AML-193 (cell line): ENCODE data around the gene PRPF6.

Source experiments
- DNase-seq, 2 experiments: peaks; one replicate each; lab custom pipeline; 2025; lab: John Stamatoyannopoulos, UW

PRPF6 gene

DNA sequence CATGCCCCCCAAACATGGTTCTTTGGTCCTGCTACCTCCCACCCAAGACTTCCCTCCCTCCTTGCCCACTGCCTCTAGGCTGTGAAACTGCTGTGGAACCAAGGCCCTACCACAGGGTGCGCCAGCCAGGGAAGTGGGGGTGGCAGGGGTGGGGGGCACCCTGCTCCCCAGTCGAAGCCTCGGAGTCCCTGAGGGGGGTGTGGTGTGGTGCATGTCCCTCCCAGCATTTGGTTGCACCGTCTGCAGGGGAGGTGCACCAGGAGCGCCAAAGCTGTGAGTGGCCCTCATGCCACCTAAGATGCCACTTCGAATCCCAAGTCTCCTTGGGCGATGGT, 96.6 kb downstream of the PRPF6 start:
- DNase-seq: no peak

DNA sequence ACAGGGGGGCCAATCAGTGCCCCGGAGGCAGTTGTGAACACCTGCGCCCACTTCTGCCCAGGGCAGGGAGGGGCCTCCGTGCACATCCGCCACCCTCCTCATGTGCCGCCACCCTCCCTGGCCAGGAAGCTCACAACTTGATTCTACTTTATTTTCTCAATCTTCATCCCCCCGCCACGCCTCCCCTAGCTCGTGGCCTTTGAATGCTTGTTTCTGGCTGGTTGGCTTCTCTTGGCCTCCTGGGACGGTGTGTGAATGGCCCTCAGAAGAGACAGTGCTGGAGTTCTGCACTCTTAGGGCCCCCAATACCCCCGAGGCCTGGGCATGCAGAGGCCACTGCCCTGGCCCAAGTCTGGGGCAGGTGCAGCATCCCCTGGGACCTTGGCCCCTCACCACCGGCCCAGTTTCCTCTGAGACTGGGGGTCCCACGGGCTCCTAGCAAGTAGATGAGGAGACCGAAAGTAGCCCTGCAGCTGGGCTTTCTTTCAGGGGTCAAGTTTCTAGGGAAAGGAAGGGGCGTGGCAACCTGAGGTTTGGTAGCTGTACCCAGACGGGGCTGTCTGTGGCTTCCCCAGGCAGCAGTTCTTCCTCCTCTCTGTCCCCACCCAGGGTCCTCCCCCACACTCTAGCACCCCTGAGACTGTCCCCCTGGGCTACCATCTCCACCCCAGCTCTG, 97.1 kb downstream of the PRPF6 start:
- DNase-seq: peak; percentile 62 to 64

DNA sequence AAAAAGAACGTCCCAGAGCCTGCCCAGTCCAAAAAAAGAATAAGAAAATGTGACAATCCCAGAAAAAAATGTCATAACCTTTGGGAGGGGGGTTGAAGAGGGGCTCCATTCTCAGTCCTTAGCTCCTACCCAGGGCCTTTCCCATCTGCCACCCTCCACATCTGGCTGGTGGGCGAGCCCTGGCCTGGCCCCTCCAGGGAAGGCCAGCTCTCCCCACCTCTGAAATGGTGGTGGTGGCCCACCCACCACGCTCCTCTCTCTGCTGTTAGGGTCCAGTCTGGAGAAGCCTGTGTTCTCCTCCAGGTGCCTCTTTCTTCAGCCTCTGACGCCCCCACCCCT, 98.0 kb downstream of the PRPF6 start:
- DNase-seq: no peak

DNA sequence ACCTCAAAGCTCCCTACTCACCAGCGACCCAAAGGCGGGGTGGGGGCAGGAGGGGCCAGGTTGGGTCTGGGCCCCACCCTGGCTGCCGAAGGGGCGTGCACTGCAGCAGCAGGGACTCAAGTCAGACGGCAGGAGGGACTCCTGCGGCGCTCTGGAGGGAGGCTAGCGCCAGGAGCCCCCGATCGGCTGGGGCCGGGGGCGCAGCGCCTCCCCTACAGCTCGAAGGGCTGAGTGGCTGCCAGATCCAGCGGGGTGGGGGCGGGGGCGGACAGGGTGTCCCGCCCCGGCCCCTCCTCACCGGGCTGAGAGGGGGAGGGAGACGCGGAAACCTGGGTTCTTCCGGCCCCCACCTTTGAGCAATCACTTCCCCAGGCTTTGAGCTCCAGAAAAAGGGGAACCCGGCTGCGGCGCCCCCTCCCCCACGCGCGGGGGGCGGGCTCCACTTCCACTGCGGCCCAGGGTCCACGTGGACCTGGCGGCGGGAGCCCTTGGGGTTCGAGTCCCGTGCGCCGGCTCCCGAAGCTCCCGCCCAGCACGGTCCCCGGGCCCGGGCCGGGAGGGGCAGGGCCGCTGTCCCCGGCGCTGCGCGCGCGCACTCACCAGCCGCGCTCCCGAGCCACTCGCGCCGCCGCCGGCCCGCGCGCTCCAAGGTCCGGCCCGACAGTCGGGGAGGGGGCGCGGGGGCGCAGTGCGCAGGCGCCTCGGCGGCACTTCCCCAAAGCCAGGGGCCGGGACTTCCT, 98.5 kb downstream of the PRPF6 start, which contains the start of gene RGS19:
Gene RGS19, minus strand, starts transcription at position 246 of the 740 bp plus-strand sequence. CDS start 2,632 bp downstream, outside the sequence.
- peak; percentile 88 to 92 for DNase-seq

DNA sequence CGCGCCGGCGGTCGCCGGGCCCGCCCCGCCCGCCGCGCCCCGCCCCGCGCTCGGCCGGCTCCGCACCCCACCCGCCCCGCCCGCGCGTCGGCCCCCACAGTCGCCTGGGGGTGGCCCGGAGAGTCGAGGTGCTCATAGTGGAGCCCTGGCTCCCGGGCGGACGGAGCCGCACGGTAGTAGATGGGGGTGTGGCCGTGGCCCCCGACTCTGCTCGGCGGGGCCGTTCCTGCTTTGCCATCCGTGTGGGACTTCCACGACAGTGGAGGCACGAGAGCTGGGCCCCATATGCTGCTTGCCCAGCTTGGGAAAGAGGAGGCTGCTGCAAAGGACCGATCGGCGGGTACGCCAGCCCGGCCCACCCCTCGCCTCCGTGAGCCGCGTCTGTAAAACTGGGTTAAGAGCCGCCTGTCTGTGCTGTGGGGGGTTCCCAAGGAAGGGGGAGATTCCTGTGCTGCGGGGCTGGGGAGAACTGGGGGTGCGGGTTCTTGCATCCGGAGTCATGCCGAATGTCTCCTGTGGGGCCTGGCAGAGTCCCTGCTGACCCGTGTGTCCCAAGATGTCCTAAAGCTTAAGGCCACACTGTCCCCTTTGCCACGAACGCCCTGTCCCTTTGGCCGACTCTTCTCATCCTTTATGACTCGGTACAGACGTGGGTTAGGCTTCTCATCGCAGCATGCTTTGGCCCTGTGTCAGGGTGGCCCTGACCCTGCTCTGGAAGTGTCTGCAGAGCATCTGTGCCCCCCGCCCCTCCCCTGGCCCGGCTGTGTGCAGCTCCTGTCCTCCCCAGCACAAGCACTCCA, 99.3 kb downstream of the PRPF6 start, which contains the start of gene OPRL1:
Gene OPRL1, plus strand, starts transcription at position 70 of the 800 bp plus-strand sequence. CDS start 12,639 bp downstream, outside the sequence.
- peak in 1 of 2 experiments; percentile 10 for DNase-seq

DNA sequence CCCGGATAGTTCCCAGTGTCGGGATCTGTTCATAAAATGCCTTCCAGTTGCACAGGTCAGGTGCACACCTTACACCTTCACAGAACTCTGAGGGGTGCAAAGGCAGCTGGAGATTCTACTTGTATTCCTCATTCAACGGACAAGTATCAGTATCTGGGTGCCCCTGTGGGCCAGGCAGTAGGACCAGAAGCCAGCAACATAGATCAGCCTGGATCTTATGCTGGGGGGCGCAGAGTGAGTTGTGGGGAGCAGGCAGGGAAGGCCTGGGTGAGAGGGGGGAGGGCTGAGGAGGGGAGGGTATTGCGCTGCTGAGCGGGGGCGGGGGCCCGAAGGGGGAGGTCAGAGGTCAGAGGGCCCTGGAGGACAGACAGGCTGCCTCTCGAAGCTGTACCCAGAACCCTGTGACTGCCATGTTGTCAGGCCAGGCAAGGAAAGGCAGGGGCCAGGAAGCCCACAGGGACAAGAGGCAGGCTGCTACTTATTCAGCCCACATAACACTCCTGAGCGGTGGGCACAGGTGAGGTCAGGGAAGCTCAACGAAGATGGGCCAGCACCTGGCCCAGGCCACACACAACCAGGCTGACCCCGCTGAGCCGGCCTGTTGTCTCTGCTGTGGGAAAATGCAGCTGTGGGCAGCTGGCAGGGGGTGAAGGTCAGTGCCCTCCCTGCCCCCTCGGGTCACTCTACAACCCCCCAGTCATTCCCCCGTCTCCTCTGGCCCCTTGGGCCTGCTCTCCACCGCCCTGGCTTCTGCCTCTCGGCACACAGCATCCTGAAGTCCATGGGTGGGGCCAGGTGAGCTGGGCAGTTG, 100.1 kb downstream of the PRPF6 start:
- DNase-seq: no peak

DNA sequence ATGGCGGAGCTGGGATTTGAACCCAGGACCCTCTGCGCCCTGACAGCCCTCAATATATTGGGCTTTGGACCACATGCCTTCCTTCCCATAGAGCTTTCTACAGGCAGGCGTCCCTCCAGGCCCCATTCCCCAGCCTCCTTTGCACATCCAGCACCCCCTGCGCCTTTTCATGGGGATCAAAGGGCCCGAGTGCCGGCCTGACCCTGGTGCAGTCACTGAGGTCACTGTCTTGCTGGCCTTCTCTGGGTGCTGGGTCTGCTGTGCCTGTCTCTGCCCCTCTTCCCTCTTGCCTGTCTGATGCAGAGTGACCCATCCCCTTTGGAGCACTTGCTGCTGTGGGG, 100.7 kb downstream of the PRPF6 start:
- DNase-seq: no peak

DNA sequence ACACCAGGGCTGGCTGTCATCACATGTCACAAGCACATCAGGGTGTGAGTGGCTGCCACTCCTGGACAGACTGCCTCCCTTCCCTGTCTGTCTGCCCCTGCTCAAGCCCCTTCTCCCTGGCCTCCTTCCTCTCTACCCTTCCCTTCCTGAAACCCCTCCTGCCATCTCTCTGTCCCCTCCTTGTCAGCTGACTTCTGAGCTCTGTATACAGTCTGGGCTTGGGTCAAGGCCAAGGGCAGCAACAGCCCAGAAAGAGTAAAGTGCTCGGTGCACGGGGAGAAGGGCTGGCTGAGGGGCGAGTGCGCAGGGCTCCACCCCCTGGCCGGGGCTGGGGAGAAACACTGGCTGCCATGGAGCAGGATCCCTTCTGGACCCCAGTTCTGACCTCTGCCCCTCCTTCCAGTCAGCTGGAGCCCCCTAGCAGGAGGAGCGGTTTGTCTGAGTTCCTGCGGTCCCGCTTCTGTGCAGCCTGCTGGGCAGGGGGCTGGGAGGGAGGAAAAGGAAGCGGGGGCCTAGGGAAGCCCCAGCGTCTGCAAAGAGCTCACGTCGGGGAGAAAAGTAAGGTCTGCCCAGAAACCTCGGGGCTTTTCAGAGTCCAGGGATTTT, 101.3 kb downstream of the PRPF6 start:
- DNase-seq: no peak
